8988T (cell line): ENCODE data around the gene ANKRD33B.
"Not testable (repeated sequence)": the region's sequence is repeated elsewhere in the genome, so short reads cannot be mapped to it uniquely, and the experiment has no call there.

ENCODE experiments used
- DNase-seq: peaks from one replicate; pipeline ENCODE4 v3.0.0; 2011

ANKRD33B gene

GRCh38 chr5:10563945-10564837 is at the start of gene ANKRD33B:
Gene ANKRD33B, plus strand, starts transcription at chr5:10564070. Its CDS starts 398 bp downstream, at chr5:10564468.
- peak; percentile 92 for DNase-seq

GRCh38 chr5:10514572-10514971 is 49.3 kb upstream of the ANKRD33B start:
- not testable (repeated sequence) for DNase-seq

- no peak for DNase-seq
Observed at GRCh38 chr5:10515492-10515891, 48.4 kb upstream of the ANKRD33B start.

DNA sequence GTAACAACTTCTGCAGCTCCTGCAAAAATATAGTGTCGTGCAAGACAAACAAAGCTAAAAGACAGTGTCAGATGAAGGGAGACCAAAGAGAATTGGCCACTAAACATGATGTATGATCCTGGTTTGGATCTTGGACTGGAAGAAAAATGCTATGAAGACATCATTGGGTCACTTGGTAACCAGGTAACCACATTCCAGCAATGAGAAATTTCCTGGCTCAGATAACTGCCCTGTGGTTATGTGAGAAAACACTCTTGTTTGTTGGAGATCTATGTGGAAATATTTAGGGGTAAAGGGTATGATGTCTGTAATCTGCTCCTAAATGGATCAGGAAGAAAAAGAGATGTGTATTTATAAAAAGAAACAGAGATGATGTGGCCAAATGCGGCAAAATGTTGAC is 45.5 kb upstream of the ANKRD33B start:
- DNase-seq: no peak

GRCh38 chr5:10519729-10520128 is 44.1 kb upstream of the ANKRD33B start:
- DNase-seq: no peak

- DNase-seq: no peak
Observed at GRCh38 chr5:10520706-10521105, 43.2 kb upstream of the ANKRD33B start.

DNA sequence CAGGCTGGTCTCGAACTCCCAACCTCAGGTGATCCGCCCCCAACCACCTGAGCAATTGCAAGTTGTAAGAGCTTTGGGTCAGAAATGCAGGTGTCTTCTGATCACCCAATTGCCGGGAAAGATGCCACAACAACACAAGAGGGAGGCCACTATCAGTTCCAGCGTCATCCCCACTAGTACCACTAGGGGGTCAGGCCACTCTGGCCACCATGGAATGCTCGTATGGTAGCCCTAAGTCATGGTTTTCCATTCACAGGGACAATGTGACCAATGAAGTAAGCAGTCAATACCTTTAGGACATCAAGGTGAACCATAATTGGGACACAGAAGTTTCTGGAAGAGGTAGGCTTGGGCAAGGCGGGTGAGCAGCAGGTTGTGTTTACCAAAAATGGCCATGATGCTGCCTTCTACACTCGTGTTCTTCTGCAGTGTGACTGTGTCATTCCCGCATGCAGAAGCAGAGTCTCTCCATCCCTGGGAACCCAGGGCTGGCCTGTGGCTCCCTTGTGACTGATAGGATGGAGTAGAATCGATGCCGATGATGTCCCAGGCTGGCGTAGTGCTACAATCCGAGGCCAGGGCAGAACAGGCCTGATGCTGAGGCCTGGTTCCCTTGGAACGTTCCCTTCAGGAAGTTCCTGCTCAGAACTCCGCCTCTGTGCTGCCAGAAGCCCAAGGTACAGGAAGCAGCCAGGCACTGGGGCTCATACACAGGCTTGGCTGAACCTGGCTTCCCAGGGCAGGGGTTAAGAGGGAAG is 42.2 kb upstream of the ANKRD33B start:
- DNase-seq: peak; percentile 61

- DNase-seq: no peak
Observed at GRCh38 chr5:10522224-10522611, 41.7 kb upstream of the ANKRD33B start.

GRCh38 chr5:10524376-10525123 is 39.3 kb upstream of the ANKRD33B start:
- DNase-seq: no peak

DNA sequence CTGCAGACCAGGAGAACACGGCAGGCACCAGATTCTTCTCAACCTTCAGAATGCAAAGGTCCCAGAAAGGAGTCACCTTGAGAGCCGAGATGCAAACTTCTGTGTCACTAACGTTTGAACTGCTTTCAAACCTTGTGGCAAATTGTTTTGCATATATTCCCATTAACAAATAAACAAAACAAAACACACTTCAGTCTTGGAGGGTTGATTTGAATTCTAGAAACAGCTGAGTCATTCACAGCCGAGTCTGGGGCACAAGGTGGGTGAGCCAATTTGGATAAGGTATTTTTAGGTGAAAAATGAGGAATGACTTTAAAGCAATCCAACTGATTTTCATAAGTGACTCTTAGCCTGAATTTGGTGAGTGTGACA is 38.8 kb upstream of the ANKRD33B start:
- no peak for DNase-seq

DNA sequence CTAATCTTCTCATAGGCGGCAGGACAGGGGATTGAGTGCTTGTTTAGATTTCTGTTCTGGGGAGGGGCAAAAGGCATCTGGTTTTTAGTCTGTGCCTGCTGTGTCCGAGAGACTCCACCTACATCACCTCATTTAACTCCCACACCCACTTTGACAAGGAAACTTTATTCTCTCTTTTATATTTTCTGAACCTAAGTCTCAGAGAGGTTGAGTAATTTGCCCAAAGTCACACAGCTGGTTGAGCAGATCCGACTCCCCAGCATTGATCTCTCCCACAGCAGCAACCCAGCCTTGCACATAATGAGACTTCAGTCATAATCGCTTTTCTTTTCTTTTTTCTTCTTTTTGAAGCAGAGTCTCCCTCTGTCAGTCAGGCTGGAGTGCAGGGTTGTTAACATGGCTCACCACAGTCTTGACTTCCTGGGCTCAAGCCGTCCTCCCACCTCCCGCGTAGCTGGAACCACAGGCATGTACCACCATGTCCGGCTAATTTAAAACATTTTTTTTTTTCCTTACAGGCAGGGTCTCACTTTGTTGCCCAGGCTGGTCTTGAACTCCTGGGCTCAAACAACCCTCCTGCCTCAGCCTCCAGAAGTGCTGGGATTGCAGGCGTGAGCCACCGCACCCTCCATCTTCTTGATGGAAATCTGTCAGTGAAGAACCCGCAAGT is 36.5 kb upstream of the ANKRD33B start:
- no peak for DNase-seq

GRCh38 chr5:10528056-10528816 is 35.6 kb upstream of the ANKRD33B start:
- peak; percentile 86 for DNase-seq

- DNase-seq: no peak
Observed at GRCh38 chr5:10528827-10529226, 35.0 kb upstream of the ANKRD33B start.

GRCh38 chr5:10530601-10531320 is 33.1 kb upstream of the ANKRD33B start:
- DNase-seq: no peak

DNA sequence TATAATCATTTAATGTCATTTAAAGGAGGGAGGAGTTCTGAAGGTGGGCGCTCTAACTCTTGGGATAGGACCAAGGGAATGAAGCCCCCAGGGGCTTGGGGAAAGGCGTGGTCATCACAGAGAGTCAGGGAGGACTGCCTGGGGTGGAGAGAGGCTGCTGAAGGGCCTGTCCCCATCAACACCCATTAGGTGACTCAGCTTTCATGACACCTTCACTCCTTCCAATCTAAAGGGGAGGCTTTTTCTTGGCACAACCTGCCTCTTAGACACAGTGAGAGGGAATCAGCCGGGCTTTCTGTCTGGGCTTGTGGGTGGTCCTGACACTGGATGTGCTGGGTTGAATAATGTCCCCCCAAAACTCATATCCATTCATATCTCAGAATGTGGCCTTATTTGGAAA is 31.4 kb upstream of the ANKRD33B start:
- DNase-seq: no peak

- DNase-seq: no peak
Observed at GRCh38 chr5:10533226-10533625, 30.6 kb upstream of the ANKRD33B start.

- no peak for DNase-seq
Observed at GRCh38 chr5:10534561-10535530, 29.0 kb upstream of the ANKRD33B start.

DNA sequence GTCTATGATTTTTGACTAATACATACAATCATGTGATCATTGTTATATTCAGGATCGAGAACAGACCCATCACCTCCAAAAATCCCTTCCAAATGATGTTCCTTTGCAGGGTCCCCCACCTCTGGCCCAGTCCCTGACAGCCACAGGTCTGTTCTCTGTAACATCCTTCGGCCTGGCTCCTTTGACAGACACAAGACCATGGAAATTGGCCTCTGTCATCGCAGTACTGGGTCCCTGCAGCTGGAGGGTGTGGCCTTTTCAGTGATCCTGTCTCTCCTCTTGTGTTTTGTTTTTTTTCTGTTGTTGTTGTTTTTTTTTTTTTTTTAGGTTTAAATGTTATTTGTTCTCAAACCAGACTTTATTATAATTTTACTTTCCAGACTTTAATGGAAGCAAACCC is 27.4 kb upstream of the ANKRD33B start:
- DNase-seq: no peak

- no peak for DNase-seq
Observed at GRCh38 chr5:10536931-10537579, 26.8 kb upstream of the ANKRD33B start.

DNA sequence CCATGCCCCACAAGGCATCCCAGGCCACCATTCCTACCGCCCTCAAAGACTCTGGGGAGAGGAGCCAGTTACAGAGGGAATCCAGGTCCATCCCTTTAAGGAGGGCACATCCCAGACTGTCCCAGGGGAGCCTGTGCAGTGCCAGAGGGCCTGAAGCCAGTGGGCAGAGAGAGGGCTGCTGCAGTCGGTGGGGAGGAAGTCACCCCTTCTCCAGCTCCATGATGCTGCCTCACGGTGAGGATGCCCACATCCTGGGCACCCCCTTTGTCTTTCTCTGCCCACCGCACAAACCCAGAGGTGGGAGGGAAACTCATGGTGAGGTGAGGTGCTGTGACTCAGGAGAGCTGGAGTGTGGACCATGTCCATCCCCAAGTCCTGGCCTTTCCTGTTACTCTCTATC is 26.2 kb upstream of the ANKRD33B start:
- no peak for DNase-seq
